Upper lobe of left lung (tissue), 4 donors: ENCODE measurements around the gene DLEC1.

ENCODE experiments used
- CTCF ChIP-seq, 6 experiments: fragments of 450-650 bp in 4 of 6; fragments of 200-600 bp in 2 of 6; sonication (generic) in 2 of 6; IDR thresholded peaks; one replicate each; pipeline ENCODE4 v1.5.1; 2016 to 2019; ENCODE audit warnings: antibody characterized with exemption in 6 of 6
- EP300 ChIP-seq, 4 donors: sonication (generic); formaldehyde crosslinking; IDR thresholded peaks; one replicate each; pipeline ENCODE4 v1.5.1; 2017; ENCODE audit warnings: antibody characterized with exemption in 4 of 4, control low read depth in 2 of 4
- POLR2A ChIP-seq, 4 donors: fragments of 450-650 bp; IDR thresholded peaks; one replicate each; pipeline ENCODE4 v1.5.1; 2016 to 2017; ENCODE audit warnings: antibody characterized with exemption in 4 of 4, mild to moderate bottlenecking in 2 of 4
- POLR2AphosphoS5 ChIP-seq, 2 donors: sonication (generic); formaldehyde crosslinking; IDR thresholded peaks; one replicate each; pipeline ENCODE4 v1.5.1; 2017; ENCODE audit warnings: antibody characterized with exemption in 2 of 2

- TF ChIP-seq CTCF (IDR thresholded peaks at IDR 0.05) (no peak), POLR2AphosphoS5 (IDR thresholded peaks at IDR 0.05) (no peak), POLR2A (IDR thresholded peaks at IDR 0.05) (no peak), EP300 (IDR thresholded peaks at IDR 0.05) (no peak)
These were observed 31.3 kb upstream of the DLEC1 start for GRCh38 chr3:38007754-38008090.
